Activated CD8-positive, alpha-beta T cell treated with anti-CD3 and anti-CD28 coated beads for 36 hours (primary cell): ENCODE measurements around the gene TRIOBP. TPM values are rescaled to one million over a fixed set of nuclear protein-coding genes. Genes with fewer than 3 reads are reported as not detected.
A peak's percentile ranks its signal among the peaks of the same experiment; 100 is the strongest.

Source experiments
- ATAC-seq: fragments of 200-7000 bp; cut with Tn5 transposase; one replicate; pipeline ENCODE4 v1.10.0; 2021; ENCODE audit warnings: mild to moderate bottlenecking, moderate library complexity
- CTCF ChIA-PET: fragments of 350-600 bp; sonication (Branson Sonifier 250); formaldehyde crosslinking; loops from one replicate; lab custom pipeline; 2021; ENCODE audit warnings: antibody characterized with exemption; lab: Charles Lee
- POLR2A ChIA-PET: fragments of 350-600 bp; sonication (Branson Sonifier 250); formaldehyde crosslinking; loops from one replicate; lab custom pipeline; 2021; ENCODE audit warnings: antibody characterized with exemption; lab: Charles Lee
- DNase-seq: peaks from one replicate; pipeline ENCODE4 v3.0.0-alpha.2; 2020
- H3K27ac Mint-ChIP-seq: one replicate; pipeline ENCODE4 v1.8.0; 2021; ENCODE audit warnings: mild to moderate bottlenecking, mixed read lengths
- H3K27me3 Mint-ChIP-seq: one replicate; pipeline ENCODE4 v1.8.0; 2021; ENCODE audit warnings: mixed read lengths
- H3K36me3 Mint-ChIP-seq: one replicate; pipeline ENCODE4 v1.8.0; 2021; ENCODE audit warnings: low read depth, mixed read lengths
- H3K4me1 Mint-ChIP-seq: one replicate; pipeline ENCODE4 v1.8.0; 2021; ENCODE audit warnings: low read depth, mixed read lengths
- H3K4me3 Mint-ChIP-seq: one replicate; pipeline ENCODE4 v1.8.0; 2021; ENCODE audit warnings: mild to moderate bottlenecking, moderate library complexity, mixed read lengths
- H3K9me3 Mint-ChIP-seq: one replicate; pipeline ENCODE4 v1.8.0; 2021; ENCODE audit warnings: mixed read lengths
- intact Hi-C: fragments of 100-400 bp; cut with micrococcal nuclease; formaldehyde crosslinking; loops from one replicate; pipeline ENCODE4 v1.10.0; 2022
- total RNA-seq, 2 experiments: library from RNA; stranded (reverse); gene quantifications; one replicate each; pipeline ENCODE4 v1.2.3, GENCODE V29; 2021
- TF ChIP-seq, protein P1 (sequence below): fragments of 200-600 bp; IDR thresholded peaks from one replicate; pipeline ENCODE4 v1.8.0; 2022; ENCODE audit warnings: antibody characterized with exemption, mild to moderate bottlenecking

TRIOBP gene
- total RNA-seq, 2 experiments from 2014 or later: 17.8 to 20.7 TPM

DNA sequence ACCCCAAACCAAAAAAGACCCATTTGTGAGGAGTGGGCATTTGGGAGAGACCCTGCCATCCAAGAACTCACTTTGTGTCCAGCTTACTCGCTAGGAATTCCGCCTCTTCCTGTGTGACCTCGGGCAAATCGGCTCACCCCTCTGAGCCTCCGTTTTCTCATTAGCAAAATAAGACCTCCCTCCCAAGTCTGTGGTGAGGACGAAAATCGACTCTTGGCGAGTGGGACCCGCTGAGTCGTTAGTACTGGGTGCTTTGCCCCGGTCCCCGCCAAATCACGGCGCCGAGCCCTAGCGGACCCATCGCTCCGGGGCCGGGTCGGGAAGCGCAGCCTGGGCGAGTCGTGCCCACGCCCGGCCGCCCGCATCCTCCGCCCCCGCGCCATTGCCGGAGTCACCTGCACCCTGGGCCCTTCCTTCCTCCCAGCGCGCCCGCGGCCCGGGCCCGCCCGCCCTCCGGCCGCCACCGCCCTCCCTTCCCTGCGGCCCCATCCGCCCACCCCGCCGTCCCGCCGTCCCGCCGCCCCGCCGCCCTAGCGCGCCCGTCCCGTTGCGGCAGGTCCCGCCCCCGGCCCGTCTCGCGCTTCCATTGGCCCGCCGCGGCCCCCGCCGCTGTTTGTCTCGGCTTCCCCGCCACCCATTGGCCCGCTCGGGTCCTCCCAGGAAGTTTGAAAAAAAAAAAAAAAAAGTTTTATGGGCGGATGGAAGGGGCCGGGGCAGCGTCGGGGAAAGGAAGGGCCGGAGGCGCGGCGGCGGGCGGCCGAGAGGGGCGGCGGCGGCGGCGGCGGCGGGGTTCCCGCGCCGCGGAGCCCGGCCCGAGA is 48.9 kb downstream of the TRIOBP start:
- intact Hi-C loops: no loop called here
- Mint-ChIP-seq H3K4me1 (peaks cover 29% of the 10 kb centered on the region), H3K4me3 (peak overlapping the region; percentile 72), H3K36me3 (no peaks in the 10 kb centered on the region), H3K9me3 (no peaks in the 10 kb centered on the region), H3K27ac (peak overlapping the region; percentile 83), H3K27me3 (no peaks in the 10 kb centered on the region)
- DNase-seq (peak; percentile 92), ATAC-seq (peak; percentile 94)
- CTCF ChIA-PET: interaction anchor here (0.8 to 1.1 kb wide), 2 partner anchors 103 to 139 kb away, joined by 3 to 4 read pairs; no protein-coding TSS in a partner anchor
- TF ChIP-seq, protein P1, sequence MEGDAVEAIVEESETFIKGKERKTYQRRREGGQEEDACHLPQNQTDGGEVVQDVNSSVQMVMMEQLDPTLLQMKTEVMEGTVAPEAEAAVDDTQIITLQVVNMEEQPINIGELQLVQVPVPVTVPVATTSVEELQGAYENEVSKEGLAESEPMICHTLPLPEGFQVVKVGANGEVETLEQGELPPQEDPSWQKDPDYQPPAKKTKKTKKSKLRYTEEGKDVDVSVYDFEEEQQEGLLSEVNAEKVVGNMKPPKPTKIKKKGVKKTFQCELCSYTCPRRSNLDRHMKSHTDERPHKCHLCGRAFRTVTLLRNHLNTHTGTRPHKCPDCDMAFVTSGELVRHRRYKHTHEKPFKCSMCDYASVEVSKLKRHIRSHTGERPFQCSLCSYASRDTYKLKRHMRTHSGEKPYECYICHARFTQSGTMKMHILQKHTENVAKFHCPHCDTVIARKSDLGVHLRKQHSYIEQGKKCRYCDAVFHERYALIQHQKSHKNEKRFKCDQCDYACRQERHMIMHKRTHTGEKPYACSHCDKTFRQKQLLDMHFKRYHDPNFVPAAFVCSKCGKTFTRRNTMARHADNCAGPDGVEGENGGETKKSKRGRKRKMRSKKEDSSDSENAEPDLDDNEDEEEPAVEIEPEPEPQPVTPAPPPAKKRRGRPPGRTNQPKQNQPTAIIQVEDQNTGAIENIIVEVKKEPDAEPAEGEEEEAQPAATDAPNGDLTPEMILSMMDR: no peak
- POLR2A ChIA-PET: interaction anchor here (1.2 kb wide), 1 partner anchor 9 kb away, joined by 4 read pairs; no protein-coding TSS in a partner anchor

DNA sequence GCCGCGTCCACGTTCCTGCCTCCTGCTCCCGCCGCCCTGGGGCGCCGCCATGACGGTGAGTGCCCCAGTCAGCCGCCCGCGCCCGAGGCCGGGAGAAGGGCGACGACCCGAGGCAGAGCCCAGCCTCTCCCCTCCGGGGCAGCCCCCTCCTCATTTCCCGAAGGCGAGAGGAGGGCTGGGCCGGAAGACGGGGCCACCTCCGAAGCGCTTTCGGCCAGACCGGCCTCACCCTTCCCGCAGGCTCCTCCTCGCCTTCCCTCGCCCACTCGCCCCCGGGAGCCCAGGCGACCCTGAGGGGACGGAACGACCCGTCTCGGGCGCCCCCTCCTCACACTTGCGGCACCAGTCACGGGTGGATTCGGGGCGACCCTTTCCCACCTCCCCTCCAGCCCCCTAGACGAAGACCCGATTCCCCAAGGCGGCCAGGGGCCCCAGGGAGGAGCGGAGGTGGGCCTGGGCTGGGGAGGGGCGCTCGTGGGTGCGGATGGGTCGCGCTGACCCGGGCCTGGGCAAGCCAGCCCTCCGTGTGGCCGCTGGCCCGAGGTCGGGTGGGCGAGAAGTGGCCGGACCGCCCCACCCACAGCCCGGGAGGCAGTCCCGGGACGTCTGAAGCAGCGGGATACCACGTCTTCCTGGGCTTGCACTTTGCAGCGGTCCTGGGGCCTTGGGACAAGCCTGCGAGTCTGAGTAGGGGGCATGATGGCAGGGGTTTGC is 49.7 kb downstream of the TRIOBP start:
- DNase-seq (no peak), ATAC-seq (peak; percentile 41)
- intact Hi-C loops: no loop called here
- Mint-ChIP-seq H3K4me1 (peaks cover 29% of the 10 kb centered on the region), H3K4me3 (peak overlapping the region; percentile 72), H3K27ac (peak overlapping the region; percentile 87), H3K27me3 (no peaks in the 10 kb centered on the region), H3K9me3 (no peaks in the 10 kb centered on the region), H3K36me3 (no peaks in the 10 kb centered on the region)
- TF ChIP-seq, protein P1: no peak
- ChIA-PET CTCF (no interaction called here), POLR2A (interaction anchor here (1.4 kb wide), 1 partner anchor 10 kb away, joined by 5 read pairs; no protein-coding TSS in a partner anchor)

DNA sequence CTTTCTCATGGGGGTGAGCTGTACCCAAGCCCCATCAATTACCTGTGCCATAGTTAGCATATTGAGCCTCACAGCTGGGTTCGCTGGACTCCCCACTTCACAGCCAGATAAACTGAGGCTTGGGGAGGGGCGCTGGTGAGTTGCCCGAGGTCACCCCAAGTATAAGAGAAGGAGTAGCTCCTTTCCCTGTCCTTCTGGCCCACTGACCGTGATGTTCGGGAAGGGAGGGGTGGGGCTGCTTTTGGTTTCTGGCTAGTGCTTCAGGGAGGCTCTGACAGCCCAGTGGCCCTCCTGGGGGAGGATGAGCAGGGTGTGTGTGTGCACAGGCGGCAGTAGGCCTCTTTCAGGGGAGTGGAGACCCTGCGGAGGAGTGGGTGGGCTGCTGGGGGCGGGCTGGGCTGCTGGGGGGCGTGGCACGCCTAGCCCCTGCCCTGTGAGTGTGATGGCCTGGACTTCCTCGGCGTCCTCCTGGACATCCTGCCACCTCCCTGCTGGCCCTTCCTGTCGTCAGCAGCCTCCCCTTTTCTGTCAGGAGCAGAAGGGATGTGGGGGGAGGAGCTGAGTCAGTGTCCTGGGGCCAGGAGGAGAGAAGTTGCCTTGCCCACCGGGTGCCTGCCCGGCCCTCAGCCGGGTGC is 50.3 kb downstream of the TRIOBP start:
- Mint-ChIP-seq H3K4me3 (peak overlapping the region; percentile 72), H3K27ac (peak overlapping the region; percentile 87), H3K27me3 (no peaks in the 10 kb centered on the region), H3K4me1 (peaks cover 29% of the 10 kb centered on the region), H3K9me3 (no peaks in the 10 kb centered on the region), H3K36me3 (no peaks in the 10 kb centered on the region)
- ATAC-seq (no peak), DNase-seq (no peak)
- CTCF ChIA-PET: no interaction called here
- POLR2A ChIA-PET: interaction anchor here (1.4 kb wide), 1 partner anchor 9 kb away, joined by 5 read pairs; no protein-coding TSS in a partner anchor
- intact Hi-C loops: no loop called here
- TF ChIP-seq, protein P1: no peak

DNA sequence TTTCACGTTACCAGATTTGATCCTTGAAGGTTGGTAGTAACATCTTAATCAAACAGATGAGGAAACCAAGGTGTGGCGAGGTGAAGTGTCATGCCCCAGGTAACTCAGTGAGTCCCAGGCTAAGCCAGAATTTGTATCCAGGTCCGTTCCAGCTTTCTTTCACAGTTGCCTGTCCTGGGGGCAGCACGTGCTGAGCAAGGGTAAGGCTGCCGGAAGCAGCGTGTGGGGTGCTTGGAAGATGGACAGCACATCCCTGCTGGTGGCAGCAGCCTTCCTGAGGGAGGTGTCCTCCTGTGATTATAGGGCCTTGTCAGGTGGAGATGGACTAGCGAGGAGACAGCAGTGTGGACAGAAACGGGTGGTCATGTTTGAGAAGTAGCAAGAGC is 50.9 kb downstream of the TRIOBP start:
- H3K4me1 Mint-ChIP-seq: peaks cover 25% of the 10 kb centered on the region
- H3K27ac Mint-ChIP-seq: peak overlapping the region; percentile 28
- CTCF ChIA-PET: no interaction called here

More for the DNA sequence above, 50.9 kb downstream of the TRIOBP start:
- intact Hi-C loops: no loop called here
- Mint-ChIP-seq H3K27me3 (no peaks in the 10 kb centered on the region), H3K36me3 (no peaks in the 10 kb centered on the region), H3K9me3 (no peaks in the 10 kb centered on the region), H3K4me3 (peak overlapping the region; percentile 72)
- POLR2A ChIA-PET: interaction anchor here (1.4 kb wide), 1 partner anchor 8 kb away, joined by 5 read pairs; no protein-coding TSS in a partner anchor
- no peak for DNase-seq
- TF ChIP-seq, protein P1: no peak
- no peak for ATAC-seq
